ENCODE measurements around the gene WDR35.

GRCh38 chr2:19949071-19949470 is 40.8 kb downstream of the WDR35 start:
- TF ChIP-seq CEBPB (IDR thresholded peaks at IDR 0.05), result no peak
- no peak for TF ChIP-seq YY1 (IDR thresholded peaks at IDR 0.05; ENCODE audit: low read depth)
- no peak for TF ChIP-seq EP300 (IDR thresholded peaks at IDR 0.05; ENCODE audit: borderline replicate concordance)
- TF ChIP-seq, protein P1, sequence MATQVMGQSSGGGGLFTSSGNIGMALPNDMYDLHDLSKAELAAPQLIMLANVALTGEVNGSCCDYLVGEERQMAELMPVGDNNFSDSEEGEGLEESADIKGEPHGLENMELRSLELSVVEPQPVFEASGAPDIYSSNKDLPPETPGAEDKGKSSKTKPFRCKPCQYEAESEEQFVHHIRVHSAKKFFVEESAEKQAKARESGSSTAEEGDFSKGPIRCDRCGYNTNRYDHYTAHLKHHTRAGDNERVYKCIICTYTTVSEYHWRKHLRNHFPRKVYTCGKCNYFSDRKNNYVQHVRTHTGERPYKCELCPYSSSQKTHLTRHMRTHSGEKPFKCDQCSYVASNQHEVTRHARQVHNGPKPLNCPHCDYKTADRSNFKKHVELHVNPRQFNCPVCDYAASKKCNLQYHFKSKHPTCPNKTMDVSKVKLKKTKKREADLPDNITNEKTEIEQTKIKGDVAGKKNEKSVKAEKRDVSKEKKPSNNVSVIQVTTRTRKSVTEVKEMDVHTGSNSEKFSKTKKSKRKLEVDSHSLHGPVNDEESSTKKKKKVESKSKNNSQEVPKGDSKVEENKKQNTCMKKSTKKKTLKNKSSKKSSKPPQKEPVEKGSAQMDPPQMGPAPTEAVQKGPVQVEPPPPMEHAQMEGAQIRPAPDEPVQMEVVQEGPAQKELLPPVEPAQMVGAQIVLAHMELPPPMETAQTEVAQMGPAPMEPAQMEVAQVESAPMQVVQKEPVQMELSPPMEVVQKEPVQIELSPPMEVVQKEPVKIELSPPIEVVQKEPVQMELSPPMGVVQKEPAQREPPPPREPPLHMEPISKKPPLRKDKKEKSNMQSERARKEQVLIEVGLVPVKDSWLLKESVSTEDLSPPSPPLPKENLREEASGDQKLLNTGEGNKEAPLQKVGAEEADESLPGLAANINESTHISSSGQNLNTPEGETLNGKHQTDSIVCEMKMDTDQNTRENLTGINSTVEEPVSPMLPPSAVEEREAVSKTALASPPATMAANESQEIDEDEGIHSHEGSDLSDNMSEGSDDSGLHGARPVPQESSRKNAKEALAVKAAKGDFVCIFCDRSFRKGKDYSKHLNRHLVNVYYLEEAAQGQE (IDR thresholded peaks at IDR 0.05; ENCODE audit: low read depth), result no peak
- no peak for TF ChIP-seq ZBTB7A (IDR thresholded peaks at IDR 0.05; ENCODE audit: low read depth)

Data from Ishikawa (cell line).